Peyer's patch (tissue), 4 donors: Measurements from ENCODE around the gene CLCN1.

Experiments
- CTCF ChIP-seq, 6 experiments: fragments of 450-650 bp in 4 of 6; fragments of 200-600 bp in 2 of 6; sonication (generic) in 1 of 6; IDR thresholded peaks; one replicate each; pipeline ENCODE4 v1.5.1; 2017 to 2019; ENCODE audit warnings: antibody characterized with exemption in 6 of 6, mild to moderate bottlenecking in 3 of 6, moderate library complexity in 1 of 6
- POLR2A ChIP-seq, 2 donors: fragments of 450-650 bp; IDR thresholded peaks; one replicate each; pipeline ENCODE4 v1.5.1; 2017; ENCODE audit warnings: antibody characterized with exemption in 2 of 2, mild to moderate bottlenecking in 2 of 2, moderate library complexity in 2 of 2

- TF ChIP-seq CTCF (IDR thresholded peaks at IDR 0.05): no peak
- no peak for TF ChIP-seq POLR2A (IDR thresholded peaks at IDR 0.05)
Observed at GRCh38 chr7:143388051-143388450, 72.1 kb downstream of the CLCN1 start.
